GM15510 (cell line): Measurements from ENCODE around the gene GLRA2.

Experiments
- POLR2A ChIP-seq: IDR thresholded peaks from 3 replicates; pipeline ENCODE4 v1.6.1; 2011; ENCODE audit warnings: borderline replicate concordance; ENCODE audit not compliant: insufficient read length; ENCODE audit errors: extremely low read depth

The GLRA2 gene

GRCh38 chrX:14738643-14739042 lies 209.3 kb downstream of the GLRA2 start:
- TF ChIP-seq POLR2A, result no peak

- no peak for TF ChIP-seq POLR2A
These were observed 224.1 kb downstream of the GLRA2 start for GRCh38 chrX:14753441-14753840.

DNA sequence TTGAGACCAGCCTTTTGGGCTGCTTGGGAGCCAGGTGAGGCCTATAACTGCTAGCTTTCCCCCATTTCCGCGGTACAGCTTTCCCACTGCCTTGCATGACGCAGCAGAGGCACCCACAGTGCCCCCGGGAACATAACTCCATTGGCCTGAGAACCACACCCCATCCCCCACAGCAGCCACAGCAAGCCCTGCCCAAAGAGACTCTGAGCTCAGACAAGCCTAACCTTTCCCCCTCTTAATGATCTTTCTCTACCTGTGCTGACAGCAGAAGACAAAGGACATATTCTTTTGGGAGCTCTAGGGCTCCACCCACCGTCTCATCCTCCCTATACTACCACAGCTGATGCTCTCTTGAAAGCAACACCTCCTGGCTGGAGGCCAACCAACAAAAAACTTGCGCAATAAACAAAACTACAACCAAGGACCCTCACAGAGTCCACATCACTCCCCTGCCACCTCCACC lies 228.7 kb downstream of the GLRA2 start:
- no peak for TF ChIP-seq POLR2A

- no peak for TF ChIP-seq POLR2A
These were observed 246.1 kb downstream of the GLRA2 start for GRCh38 chrX:14775416-14775815.

DNA sequence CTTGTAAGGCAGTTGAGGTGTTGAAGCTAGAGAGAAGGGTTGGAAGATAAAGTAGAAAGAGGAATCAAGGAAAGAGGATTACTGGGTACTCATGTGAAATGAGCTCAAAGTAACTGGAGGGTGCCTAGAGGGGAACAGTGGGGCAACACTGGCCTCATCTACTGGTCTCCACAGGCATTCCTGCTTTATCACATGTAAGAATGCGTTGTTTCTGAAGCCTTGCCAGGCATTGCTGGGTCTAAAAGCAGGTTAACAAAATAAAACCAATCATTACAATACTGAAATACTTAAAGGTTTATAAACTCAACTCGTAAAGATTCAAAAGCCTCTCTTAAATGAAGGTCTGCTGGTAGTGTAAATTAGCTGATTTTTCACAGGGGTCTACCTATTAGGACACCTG lies 247.6 kb downstream of the GLRA2 start:
- no peak for TF ChIP-seq POLR2A

GRCh38 chrX:14777525-14777924 lies 248.2 kb downstream of the GLRA2 start:
- no peak for TF ChIP-seq POLR2A

DNA sequence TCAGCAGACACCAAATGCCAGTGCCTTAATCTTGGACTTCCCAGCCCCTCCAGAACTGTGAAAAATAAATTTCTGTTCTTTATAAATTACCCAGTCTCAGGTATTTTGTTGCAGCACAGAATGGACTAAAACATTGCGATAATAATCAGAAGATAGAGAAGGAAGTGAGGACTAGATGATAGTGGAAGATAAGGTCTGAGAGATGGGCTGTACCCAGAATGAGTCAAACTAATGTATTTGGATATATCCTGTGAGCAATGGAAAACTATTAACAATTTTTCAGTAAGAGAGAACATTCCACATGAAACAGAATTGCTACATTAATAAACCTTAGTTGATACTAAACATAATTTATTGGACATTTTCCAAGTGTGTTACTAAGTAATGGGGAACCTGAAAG lies 250.2 kb downstream of the GLRA2 start:
- no peak for TF ChIP-seq POLR2A
